CD4-positive, alpha-beta T cell treated with Interleukin-4 for 1 hour (primary cell): Measurements from ENCODE around the gene GNG7.
"Not testable (repeated sequence)": the region's sequence is repeated elsewhere in the genome, so short reads cannot be mapped to it uniquely, and the experiment has no call there.

Experiments used
- DNase-seq, 2 donors: peaks; one replicate each; pipeline ENCODE4 v3.0.0-alpha.2; 2020 to 2022

Gene GNG7

DNA sequence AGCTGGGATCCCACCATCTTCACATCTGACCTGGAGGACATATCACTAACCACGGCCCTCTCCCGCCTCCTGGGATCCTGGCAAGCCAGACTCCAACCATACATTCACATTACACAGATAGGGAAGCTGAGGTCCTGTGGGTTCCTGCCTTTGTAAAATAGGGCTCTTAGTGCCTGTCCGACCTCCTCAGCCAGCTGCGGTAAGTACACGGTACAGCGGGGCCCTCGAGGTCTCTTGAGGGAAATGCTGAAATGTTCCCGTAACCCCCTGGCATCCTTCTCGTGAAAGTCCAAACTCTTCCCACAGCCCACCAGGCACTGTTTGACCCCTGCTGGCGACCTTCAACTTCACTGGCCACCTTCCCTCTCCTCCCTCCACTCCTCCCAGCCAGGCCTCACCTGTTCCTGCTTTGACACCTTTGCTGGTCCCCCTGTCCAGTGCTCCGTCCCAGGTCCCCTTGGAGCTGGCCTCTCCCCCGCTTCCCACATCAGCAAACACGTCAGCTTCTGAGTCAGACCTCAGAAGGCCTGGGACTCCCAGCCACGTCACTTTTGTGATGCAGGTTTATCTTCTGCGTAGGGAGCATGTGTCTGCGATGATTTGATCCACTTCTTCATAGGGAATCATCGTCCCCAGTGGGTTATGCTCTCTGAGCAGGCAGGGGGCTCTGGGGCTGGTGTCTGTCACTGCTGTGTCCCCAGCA lies 8.8 kb upstream of the GNG7 start:
- DNase-seq = no peak

- no peak for DNase-seq
Observed at GRCh38 chr19:2706251-2706650, 3.8 kb upstream of the GNG7 start.

- DNase-seq = no peak
Observed at GRCh38 chr19:2703691-2704216, 1.3 kb upstream of the GNG7 start.

DNA sequence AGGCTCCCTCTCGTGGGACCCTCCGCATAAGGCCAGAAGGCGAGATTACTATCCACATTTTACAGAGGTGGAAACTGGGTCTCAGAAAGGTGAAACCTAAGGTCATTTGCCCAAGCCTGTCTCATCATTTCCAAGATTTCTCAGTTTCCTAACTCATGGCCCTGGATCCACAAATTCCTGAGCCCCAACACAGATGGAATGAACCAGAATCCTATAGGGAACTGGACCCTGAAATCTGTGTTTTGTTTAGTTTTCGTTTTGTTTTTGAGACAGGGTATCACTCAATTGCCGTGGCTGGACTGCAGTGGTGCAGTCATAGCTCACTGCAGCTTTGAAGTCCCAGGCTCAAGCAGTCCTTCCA lies 563 bp upstream of the GNG7 start:
- DNase-seq = no peak

DNA sequence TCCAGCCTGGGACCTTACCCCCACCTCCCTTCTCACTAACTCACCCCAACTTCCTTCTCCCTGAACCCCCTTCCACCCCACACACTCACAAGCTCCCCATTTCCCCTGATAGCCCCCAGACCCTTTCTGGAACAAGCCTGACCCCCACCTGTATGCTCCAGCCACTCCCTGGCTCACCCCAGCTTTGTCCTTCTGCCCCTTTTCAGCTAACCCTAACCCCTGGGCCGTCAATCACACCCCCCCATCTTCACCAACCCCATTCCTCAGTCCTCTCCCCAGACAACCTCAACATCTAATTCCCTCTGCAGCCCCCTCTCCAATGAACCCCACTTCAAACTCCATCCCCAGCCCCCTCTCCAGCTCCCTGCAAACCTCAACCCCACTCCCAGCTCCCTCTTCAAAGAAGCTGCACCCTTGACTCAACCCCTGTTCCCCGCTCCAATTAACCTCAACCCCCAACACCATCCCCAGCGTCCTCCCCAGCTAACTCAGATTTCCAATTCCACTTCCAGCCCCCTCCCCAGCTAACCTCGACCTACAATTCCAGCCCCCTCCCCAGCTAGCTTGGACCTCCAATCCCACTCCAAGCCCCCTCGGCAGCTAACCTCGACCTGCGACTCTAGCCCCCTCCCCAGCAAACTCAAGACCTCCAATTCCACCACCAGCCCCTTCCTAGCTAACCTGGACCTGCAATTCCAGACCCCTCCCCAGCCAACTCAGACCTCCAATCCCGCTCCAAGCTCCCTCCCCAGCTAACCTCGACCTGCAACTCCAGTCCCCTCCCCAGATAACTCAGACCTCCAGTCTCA lies 929 bp downstream of the GNG7 start:
- no peak for DNase-seq

DNA sequence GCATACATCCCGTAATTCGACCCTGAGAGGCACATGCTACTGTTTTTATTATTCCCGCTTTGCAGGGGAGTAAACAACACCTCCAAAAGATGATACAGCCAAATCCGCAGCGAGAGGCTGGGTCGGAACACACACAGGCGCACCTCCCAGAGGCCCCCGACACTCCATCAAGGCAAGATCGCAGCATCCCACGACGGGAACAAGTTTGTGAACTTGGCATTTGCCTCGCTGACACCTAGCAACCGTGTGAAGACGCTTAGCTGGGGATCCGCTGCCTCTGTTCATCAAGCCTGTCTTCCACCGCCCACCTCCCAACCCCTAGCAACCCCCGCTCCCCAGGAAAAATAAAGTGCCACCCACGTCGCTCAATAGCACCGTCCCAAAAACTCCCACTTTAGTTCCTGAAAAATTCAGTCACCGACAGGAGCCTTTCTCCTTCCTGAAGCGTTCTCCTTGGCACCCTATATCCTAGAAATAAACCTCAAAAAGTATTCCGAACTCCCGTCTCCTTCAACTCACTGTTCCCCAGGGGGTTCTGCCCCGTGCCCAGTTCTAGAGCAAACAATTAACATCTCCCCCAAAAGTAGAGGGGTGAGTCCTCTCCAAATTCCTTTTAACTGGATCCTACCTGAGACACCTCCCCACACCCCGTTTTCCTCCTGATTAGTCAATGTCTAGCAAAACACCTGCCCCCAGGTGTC lies 1.7 kb downstream of the GNG7 start:
- no peak for DNase-seq

DNA sequence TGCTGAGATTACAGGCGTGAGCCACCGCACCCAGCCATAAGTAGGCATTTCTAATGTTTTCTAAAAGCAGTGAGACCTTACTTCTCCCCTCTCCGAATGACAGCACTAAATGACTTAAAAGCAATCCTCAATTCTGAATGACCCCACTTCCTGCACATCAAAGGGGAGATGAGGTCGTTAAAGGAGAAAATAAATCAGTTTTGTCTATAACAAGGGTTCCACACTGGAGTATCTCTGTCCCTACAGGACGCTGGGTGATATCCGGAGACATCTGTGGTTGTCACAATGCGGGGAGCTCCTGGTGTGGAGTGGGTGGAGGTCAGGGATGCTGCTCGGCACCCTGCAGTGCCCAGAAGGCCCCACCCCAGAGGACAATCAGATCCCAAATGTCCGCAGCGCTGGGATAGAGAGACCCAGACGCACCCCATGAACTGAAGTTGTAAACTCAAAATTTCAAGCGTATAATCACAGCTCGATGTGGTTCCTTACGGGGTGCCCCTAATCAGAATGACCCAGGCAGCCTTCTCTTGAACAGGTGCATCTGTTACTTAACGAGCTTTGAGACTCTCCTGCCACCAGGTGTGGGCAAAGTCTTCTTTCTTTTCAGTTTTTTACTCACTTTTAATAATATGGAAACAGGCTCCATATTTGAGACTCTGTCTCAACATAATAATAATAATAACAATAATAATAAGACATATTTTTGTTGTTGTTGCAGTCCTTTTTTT lies 2.9 kb downstream of the GNG7 start:
- DNase-seq = no peak

GRCh38 chr19:2694196-2694595 lies 8.3 kb downstream of the GNG7 start:
- no peak for DNase-seq

- DNase-seq = no peak
Observed at GRCh38 chr19:2693492-2694160, 8.9 kb downstream of the GNG7 start.

GRCh38 chr19:2691951-2692350 lies 10.5 kb downstream of the GNG7 start:
- DNase-seq = no peak

DNA sequence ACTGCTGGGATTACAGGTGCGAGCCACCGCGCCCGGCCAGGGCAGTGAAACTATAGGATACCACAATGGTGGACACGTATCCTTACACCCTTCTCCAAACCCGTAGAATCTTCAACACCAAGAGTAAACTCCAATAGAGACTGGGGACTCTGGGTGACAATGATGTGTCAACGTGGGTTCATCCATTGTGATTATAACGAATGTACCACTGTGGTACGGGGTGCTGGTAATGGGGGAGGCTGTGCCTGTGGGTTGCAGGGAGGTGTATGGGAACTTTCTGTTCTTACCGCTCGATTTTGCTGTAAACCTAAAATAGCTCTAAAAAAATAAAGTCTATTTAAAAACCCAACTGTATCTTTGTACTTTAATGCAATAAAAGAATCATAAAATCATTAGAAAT lies 11.6 kb downstream of the GNG7 start:
- DNase-seq = no peak

DNA sequence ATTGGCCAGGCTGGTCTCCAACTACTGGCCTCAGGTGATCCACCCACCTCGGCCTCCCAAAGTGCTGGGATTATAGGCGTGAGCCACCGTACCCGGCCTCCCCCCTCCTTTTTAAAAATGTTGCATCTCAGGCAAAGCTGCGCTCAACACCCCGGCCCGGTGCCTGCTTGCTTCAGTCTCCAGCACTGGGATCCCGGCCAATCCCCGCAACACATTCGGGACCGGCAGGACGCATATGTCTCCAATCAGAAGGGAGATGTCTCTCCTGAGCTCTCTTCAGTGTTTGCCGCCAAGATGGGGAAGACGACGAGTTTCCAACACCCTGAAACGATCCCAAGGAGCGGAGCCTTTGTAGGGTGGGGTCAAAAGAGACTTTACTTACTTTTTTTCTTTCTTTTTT lies 16.1 kb downstream of the GNG7 start:
- no peak for DNase-seq

GRCh38 chr19:2685204-2685704 lies 17.2 kb downstream of the GNG7 start:
- no peak for DNase-seq

GRCh38 chr19:2683430-2684003 lies 19.0 kb downstream of the GNG7 start:
- no peak for DNase-seq

- DNase-seq = peak in 1 of 2 donors; percentile 75
Observed at GRCh38 chr19:2680808-2681207, 21.7 kb downstream of the GNG7 start.

GRCh38 chr19:2679439-2679838 lies 23.1 kb downstream of the GNG7 start:
- DNase-seq = no peak

DNA sequence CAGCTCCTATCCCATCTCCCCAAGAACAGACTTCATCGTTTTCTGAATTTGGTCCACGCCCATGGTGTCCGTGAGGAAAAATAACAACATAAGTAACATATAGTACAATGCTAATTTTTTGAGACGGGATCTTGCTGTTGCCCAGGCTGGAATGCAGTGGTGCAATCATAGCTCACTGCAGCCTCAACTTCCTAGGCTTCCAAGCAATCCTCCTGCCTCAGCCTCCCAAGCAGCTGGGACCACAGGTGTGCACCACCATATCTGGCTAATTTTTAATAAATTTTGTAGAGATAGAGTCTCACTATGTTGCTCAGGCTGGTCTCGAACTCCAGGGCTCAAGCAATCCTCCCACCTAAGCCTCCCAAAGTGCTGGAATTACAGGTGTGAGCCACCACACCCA lies 23.5 kb downstream of the GNG7 start:
- DNase-seq = not testable (repeated sequence)

- DNase-seq = peak; percentile 21 to 77
Observed at GRCh38 chr19:2678044-2678671, 24.3 kb downstream of the GNG7 start.

DNA sequence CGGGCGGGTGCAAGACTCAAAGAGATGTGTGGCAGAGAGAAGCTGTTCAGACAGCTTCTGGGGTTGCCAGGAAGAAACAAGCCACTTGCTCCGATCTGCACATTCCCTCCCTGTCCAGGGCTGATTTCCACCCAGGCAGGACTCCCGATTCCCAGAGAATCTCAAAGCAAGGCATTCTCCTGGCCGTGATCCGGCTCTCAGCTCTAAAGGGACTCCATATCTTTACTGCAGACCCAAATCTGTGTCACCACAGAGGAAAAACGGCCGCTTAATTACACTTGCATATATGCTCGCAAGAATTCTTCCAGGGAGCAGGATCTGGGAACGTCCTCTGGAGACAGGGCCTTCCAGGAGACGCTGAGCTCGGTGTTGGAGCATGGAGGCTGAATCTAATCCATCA lies 25.7 kb downstream of the GNG7 start:
- DNase-seq = no peak

GRCh38 chr19:2675892-2676291 lies 26.6 kb downstream of the GNG7 start:
- no peak for DNase-seq

GRCh38 chr19:2670217-2670616 lies 32.3 kb downstream of the GNG7 start:
- no peak for DNase-seq
